GM18909 (cell line): ENCODE data around the gene EHMT1.

Experiments
- ATAC-seq: cut with Tn5 transposase; IDR thresholded peaks from one replicate; pipeline ENCODE4 v1.9.1; 2021; ENCODE audit warnings: mild to moderate bottlenecking; ENCODE audit not compliant: unreplicated experiment, poor library complexity

Gene EHMT1

DNA sequence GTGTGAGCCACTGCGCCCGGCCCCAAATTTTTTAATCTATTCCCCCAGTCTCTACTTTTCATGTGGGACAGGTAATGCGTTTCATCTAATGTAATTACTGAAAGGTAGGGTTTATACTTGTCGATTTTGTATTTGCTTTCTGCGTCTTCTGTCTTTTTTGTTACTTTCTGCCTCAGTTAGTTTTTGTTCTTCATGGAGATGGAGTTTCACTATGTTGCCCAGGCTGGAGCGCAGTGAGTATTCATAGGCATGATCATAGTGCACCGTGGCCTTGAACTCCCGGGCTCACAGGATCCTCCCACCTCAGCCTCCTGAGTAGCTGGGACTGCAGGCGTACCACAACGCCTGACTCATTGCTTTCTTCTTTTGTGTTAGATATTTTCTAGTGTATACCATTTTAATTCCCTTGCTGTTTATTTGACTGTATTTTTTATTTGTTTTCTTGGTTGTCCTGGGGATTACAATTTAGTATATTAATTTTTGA is 23.4 kb downstream of the EHMT1 start:
- ATAC-seq, result no peak

DNA sequence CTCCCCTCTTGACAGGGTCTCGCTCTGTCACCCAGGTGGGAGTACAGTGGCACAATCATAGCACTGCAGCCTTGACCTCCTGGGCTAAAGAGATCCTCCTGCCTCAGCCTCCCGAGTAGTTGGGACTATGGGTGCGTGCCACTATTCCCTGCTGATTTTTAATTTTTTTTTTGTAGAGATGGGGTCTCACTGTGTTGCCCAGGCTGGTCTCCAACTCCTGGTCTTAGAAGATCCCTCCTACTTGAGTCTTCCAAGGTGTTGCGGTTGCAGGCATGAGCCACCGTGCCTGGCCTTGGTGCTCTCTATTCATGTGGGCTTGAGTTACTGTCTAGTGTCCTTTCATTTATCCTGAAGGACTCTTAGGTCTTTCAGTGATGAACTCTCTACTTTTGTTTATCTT is 24.1 kb downstream of the EHMT1 start:
- no peak for ATAC-seq

DNA sequence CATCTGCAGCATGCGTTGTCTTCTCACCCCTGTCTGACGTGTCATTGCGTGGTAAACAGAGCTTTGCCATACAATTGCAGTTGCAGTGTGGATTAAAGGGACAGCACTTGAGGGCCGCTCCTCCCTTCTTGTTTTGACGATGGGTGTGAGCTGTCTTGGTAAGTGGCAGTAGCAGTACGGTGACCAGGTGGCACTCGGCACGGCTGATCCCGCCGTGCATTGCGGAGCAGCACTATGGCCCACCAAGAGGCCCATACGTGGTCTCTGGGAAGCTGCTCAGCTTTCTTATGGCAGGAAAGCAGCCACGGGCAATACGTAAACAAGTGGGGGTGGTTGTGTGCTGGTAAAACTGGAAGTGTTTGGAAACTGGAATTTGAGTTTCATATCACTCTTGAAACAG is 25.1 kb downstream of the EHMT1 start:
- ATAC-seq, result no peak

DNA sequence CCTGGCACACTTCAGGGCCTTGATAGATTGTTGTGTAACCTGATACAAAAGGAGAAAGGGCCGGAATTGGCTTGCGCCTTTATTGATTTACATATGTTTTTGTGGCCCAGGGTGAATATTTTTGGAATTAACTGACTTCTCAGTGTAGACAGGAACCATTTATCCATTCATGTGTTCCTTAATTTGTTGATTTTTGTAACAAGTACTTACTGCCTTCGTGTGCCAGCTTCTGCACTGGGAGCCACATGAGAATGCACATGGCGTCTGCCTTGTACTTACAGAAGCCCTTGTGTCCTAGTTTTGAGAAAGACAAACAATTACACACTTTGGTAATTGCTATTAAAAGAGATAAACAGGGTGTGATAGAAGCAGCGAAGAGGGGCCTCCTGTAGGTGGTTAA is 26.4 kb downstream of the EHMT1 start:
- no peak for ATAC-seq

DNA sequence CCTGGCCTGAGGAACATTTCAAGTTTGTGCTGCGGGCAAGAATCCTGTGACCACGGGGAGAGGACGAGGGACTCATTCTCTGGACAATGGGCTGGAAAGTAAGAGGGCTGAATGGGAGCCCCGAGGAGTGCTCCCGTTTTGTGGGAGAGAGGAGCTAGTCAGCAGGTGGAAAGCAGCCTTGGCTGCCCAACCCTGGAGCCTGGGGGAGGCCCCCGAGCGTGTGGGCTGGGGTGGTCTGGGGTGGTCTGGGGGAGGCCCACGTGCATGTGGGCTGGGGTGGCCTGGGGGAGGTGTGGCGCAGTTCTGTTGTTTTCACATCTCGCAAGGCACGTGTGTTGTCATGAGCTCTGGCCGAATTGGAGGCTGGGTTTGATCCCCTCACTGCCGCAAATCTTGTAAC is 27.5 kb downstream of the EHMT1 start:
- ATAC-seq, result no peak

DNA sequence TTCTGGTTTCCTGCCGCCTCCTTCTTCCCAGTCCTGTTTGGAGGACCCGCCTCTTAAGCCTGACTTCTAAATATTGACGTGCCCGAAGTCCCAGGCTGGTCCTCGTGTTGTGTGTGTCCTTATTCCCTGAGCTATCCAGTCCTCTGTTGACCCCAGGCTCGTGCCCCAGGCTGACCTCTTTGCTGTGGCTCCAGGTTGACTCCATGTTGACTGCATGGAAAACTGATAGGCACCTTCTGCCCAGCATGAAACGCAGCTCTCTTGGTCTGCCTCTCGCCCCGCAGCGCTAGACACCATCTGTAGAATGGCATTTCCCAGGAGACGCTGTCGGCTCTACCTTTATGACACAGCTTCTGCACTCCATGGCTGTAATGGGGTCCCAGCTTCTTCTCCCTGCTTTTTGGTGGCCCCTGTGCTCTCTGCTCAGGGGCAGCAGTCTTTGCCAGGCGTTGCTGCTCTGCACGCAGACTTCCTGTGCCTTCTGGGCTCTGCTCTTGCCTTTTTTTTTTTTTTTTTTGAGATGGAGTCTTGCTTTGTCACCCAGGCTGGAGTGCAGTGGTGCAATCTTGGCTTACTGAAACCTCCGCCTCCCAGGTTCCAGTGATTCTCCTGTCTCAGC is 28.4 kb downstream of the EHMT1 start:
- no peak for ATAC-seq

DNA sequence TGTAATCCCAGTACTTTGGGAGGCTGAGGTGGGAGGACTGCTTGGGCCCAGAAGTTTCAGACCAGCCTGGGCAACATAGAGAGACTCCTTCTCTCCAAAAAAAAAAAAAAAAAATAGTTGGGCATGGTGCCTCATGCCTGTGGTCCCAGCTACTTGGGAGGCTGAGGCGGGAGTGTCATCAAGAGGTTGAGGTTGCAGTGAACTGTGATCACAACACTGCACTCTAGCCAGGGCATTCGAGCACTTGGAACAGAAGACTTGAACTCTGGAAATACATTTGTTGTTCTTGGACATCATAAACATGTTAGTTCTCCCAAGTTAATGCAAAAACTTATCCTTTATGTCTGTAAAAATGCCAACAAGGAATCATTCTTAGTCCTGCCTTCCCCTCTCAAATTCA is 29.6 kb downstream of the EHMT1 start:
- ATAC-seq, result no peak

DNA sequence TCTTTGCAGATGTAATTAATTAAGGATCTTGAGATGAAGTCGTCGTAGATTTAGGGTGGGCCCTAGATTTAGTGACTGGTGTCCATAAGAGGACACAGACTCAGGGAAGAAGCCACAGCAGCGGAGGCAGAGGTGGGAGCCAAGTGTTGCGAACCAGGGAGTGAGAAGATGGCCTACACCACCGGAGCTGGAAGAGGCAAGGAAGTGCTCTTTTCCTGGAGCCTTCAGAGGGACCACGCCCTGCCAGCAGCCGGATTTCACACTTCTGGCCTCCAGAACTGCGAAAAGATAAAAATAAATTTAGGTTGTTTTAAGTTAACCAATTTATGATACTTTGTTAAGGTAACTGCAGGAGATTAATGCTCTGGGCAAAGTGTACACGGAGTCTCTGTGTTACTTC is 30.7 kb downstream of the EHMT1 start:
- no peak for ATAC-seq

DNA sequence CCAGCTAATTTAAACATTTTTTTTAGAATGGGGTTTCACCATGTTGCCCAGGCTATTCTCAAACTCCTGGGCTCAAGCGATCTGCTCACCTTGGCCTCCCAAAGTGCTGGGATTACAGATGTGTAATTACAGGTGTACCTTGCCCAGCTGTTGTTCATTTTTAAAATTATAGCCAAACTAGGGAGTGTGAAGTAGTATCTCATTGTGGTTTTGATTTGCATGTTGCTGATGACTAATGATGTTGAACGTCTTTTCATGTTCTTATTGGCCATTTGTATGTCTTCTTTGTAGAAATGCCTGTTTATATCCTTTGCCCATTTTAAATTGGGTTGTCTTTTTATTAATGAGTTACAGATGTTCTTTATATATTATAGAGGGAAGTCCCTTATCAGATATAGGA is 31.5 kb downstream of the EHMT1 start:
- ATAC-seq, result no peak

DNA sequence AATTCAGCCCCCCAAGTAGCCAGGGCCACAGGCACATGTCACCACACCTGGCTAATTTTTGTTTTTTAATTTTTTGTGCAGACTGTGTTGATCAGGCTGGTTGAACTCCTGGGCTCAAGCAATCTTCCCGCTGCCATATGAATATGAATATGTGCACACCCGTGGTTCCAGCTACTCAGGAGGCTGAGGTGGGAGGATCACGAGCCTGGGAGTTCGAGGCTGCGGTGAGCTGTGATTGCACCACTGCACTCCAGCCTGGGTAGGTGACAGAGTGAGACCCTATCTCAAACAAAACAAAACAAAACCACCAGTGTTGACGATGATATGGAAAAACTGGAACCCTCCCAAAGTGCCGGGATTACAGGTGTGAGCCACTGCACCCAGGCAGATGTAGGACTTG is 32.0 kb downstream of the EHMT1 start:
- no peak for ATAC-seq

DNA sequence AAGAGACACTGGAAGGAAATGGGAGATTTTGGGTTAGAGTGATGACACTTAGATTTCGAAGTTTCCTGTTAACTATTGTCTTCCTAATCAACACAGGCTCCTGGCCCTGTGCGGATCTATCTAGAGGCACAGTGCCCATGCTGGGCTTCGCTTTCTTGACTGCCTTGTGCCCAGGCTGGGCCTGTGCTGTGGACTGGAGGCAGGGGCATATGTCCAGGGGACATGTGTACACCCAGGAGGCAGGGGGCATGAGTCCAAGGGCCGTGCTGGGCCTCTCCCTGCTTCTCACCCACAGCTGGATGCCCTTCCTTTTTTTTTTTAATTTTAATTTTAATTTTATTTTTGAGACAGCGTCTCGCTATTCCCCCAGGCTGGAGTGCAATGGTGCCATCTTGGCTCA is 37.6 kb downstream of the EHMT1 start:
- no peak for ATAC-seq

DNA sequence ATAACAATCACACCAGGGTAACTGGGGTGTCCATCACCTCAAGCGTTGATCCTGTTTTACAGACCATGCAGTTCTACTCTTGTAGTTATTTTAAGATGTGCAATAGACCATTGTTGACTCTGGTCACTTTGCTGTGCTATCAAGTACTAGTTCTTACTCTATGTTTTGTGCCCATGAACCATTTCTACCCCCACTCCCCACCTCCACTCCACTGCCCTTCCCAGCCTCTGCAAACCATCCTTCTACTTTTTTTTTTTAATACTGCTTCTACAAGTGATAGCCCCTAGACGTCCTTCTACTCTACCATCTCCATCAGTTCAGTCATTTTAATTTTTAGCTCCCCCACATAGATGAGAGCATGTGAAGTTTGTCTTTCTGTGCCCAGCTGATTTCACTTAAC is 38.8 kb downstream of the EHMT1 start:
- ATAC-seq, result no peak

DNA sequence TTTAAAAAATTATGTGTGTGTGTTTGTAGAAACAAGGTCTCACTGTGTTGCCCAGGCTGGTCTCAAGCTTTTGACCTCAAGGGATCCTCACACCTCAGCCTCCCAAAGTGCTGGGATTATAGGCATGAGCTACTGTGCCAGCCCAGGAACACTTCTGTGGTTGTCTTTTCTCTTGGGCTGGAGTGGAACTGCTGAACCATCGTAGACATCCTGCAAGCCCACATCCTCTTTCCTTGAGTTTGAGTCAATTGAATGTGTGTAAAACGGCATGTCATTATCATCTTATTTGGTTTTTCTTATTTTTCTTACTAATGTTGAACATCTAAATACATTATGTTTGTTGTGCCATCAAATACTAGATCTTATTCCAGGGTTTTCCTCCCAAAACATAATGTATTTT is 40.0 kb downstream of the EHMT1 start:
- no peak for ATAC-seq

DNA sequence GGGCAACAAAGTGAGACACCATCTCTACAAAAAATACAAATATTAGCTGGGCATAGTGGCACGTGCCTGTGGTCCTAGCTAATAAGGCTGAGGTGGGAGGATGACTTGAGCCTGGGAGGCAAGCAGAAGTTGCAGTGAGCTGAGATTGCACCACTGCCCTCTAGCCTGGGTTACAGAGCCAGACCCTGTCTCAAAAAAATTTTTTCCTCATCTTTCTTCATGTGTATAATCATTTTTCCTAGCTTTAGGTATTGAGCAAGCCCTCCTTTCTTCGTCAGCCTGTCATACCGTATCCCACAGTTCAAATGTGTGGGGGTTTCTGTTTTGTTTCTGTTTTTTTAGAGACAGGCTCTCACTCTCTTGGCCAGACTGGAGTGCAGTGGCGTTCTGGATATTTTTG is 41.3 kb downstream of the EHMT1 start:
- ATAC-seq, result no peak

DNA sequence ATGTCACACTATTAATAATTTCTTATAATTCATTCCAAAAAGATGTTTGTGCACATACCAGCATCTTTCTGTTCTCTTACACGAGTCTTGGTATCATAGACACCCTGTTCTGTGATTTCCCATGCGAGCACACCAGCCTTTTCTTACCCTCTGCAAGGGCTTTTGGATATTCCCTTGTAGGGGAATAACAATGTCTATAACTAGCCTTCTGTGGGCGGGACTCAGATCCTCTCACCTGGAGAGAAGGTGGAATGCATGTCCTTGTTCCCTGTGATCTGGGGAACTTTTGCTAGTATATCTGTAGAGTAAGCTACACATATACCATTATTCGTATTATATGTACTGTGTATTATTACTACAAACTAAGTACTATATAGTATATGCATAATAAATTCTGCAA is 44.8 kb downstream of the EHMT1 start:
- no peak for ATAC-seq

DNA sequence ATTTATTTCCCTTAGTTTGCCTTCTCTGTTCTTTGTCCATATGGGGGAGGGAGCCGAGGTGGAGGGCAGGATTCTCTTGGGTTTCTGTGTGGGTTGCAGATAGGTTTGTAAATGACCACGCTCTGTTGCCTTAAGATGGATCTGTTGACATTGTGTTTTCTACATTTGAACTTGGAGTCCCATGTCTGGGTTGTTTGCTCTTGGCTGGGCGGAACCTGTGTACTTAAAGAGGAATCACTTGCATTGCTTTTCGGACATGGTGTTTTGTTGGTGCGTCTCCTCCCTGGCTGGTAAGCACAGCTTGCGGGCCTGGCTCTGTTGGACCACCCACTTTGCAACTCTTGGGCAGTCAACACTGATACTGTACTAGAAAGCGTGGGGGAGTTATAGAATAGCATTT is 45.9 kb downstream of the EHMT1 start:
- ATAC-seq, result no peak

DNA sequence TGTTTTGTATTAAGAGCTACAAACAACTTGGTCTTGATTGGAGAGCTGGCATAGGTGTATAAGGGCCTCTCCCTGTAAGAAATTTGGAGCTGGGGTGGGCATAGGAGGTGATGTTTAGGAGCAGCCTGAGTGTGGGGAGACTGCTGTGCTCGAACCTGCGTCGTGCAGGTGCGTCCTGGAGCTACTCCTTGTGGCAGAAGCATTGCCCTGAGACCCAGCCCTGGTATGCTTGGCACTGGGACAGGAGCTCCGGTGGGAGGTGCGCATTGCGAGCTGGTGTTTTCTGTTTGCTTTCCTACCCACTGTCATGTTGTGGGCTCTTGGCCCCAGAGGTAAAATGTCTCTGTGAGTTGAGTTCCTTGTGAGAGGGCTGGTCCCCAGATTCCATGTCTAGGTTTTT is 46.4 kb downstream of the EHMT1 start:
- no peak for ATAC-seq

DNA sequence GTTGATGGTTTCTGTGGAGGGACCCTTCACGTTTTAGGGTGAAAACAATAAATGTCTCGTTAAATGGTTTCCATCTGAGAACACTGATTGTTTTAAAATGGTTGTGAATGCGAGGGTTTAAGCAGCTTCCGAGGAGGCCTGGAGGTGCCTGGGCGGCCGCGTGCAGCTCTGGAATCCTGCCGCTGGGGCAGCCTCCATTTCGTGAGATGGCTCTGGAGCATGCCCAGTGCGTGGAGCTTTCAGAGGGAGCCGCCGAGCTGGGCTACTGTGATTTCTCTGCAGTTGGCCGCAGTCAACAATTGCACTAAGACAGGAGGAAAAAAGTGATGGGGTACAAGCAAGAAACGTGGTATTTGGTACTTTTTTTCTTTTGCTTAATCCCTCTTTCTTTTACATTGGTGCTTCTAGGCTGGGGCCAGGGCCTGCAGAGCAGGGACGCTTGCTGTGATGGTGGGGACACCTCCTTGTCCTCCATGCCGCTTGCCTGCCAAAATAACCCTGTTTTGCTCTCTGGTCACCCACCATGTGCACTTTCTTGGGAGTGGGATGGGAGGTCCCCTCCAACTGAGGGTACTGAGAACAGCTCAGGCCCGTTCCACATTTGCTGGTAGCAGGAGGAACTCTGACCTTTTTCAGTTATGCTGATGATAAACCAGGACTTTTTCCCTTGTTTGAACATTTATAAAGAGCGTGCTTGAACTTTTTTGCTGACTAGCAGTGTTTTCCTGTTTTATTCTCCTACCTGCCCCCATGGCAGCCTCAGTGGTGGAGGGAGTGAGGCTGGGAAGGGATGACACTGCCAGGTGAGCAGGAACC is 47.1 kb downstream of the EHMT1 start:
- ATAC-seq, result no peak

DNA sequence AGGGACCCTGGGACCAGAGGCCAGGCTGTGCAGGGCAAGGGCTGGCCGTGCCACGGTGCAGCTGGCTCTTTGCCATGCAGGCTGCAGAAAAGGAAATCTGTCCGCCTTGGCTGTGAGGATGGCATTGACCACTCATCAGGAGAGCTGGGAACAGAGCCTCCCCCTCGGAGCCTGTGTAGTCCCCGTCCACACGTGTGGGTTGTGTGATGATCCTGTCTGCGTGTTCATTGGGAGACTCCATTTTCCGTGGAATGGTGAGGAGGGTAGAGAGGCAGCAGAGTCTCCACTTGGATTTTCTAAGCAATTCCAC is 47.7 kb downstream of the EHMT1 start:
- no peak for ATAC-seq

DNA sequence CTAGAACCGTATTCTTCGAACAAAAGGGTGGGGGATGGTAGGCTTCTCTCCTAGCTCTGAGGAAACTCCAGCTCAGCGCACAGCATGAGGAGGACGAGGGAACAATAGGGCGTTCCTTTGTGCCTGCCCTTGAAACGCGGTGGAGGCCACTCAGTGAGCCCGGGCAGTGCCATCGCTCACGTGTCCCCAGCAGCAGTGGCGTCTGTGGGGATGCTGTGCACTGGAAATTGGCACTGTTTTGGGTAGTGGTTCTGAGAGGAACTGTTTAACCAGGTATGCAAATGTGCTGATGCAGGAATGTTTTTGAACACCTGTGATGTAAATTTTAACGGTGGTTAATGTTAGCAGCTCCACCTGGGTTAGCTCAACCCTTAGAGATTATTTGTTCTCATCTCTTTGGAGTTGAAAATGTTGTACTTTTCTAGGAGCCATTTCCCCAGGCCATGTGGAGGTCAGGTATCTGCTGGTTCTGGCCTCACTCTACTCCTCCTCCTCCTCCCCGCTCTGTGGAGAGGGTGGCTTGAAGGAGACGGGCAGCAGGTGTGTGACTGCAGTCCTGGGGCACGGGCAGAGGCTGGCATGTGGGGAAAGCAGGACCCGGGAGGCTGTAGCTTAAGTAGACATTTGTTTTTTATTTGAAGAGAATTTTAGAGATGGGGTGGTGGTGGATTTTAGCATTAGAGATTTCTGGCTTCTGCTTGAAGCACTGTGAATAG is 48.3 kb downstream of the EHMT1 start:
- no peak for ATAC-seq

DNA sequence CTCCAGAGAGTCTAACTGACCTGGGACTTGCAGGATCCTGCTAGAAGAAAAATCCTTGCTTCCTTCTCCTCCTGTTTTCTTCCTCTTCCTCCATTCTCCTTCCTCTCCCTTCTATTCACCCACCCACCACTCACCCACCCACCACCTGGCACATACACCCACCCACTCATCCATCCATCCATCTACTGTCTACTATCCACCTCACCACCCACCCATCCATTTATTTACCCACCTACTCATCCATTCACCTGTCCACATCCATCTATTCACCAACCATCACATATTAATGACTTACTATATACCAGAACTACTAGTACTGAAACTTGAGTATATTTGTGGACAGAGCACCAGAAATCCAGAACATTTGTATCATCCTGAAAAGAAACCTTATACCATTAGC is 49.4 kb downstream of the EHMT1 start:
- ATAC-seq, result no peak

DNA sequence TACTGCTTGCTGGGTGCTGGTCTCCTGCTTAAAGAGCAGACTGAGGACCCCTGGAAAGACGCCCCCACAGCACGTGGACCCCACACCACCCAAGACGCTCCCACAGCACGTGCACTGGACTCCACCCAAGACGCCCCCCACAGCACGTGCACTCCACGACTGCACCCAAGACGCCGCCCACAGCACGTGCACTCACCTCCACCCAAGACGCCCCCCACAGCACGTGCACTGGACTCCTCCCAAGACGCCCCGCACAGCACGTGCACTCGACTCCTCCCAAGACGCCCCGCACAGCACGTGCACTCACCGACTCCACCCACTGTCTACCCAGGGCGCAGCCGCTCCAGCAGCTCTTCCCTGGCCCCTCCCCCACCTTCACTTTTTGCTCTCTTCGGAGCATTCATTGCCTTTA is 50.5 kb downstream of the EHMT1 start:
- ATAC-seq, result no peak
